B cell (primary cell): Measurements from ENCODE around the gene APPL1. TPM values are rescaled to one million over a fixed set of nuclear protein-coding genes. Genes with fewer than 3 reads are reported as not detected.
"Not testable (repeated sequence)": the region's sequence is repeated elsewhere in the genome, so short reads cannot be mapped to it uniquely, and the experiment has no call there.

Experiments
- ATAC-seq: fragments of 200-7000 bp; cut with Tn5 transposase; one replicate; pipeline ENCODE4 v1.10.0; 2021; ENCODE audit warnings: low read depth, mild to moderate bottlenecking, moderate number of reproducible peaks, moderate library complexity
- CTCF ChIA-PET: fragments of 350-600 bp; sonication (Branson Sonifier 250); formaldehyde crosslinking; loops from one replicate; lab custom pipeline; 2021; ENCODE audit warnings: antibody characterized with exemption, inconsistent platforms; lab: Charles Lee
- POLR2A ChIA-PET: fragments of 350-600 bp; sonication (Branson Sonifier 250); formaldehyde crosslinking; loops from one replicate; lab custom pipeline; 2021; ENCODE audit warnings: antibody characterized with exemption; lab: Charles Lee
- DNase-seq: peaks from one replicate; pipeline ENCODE4 v3.0.0; 2013
- H2AFZ ChIP-seq: 2 replicates; pipeline ENCODE4 v1.6.1; 2012; ENCODE audit warnings: mild to moderate bottlenecking, low read depth, low read length; ENCODE audit not compliant: insufficient read depth, poor library complexity, severe bottlenecking
- H3K27ac ChIP-seq, 2 donors: 1 replicate in 1 of 2; 2 replicates in 1 of 2; pipeline ENCODE4 v1.5.1; 2012 to 2013; ENCODE audit warnings: low read length in 2 of 2, mild to moderate bottlenecking in 2 of 2, moderate library complexity in 1 of 2
- H3K27me3 ChIP-seq, 4 experiments: fragments of 200-600 bp in 1 of 4; sonication (generic) in 1 of 4; replicated peaks in 1 of 4; 1 replicate in 2 of 4; 2 replicates in 2 of 4; pipeline versions ENCODE4 v1.6.1 to v1.7.0; 2013 to 2016; ENCODE audit warnings: low read length in 3 of 4, mild to moderate bottlenecking in 2 of 4, mixed read lengths in 1 of 4, moderate library complexity in 1 of 4; ENCODE audit not compliant: insufficient read depth in 4 of 4, control insufficient read depth in 3 of 4; ENCODE audit errors: control extremely low read depth in 1 of 4
- H3K36me3 ChIP-seq, 2 experiments: replicated peaks in 1 of 2; 1 replicate in 1 of 2; 2 replicates in 1 of 2; pipeline versions ENCODE4 v1.6.1 to v1.7.1; 2013; ENCODE audit warnings: low read length in 1 of 2; ENCODE audit not compliant: insufficient read depth in 2 of 2, control insufficient read depth in 1 of 2; ENCODE audit errors: control extremely low read depth in 1 of 2, extremely low read depth in 1 of 2
- H3K4me1 ChIP-seq, 2 donors: fragments of 200-600 bp in 1 of 2; sonication (generic) in 1 of 2; 1 replicate in 1 of 2; 2 replicates in 1 of 2; pipeline versions ENCODE4 v1.5.1 to v1.6.1; 2013 to 2017; ENCODE audit warnings: low read length in 2 of 2; ENCODE audit not compliant: control insufficient read depth in 2 of 2, insufficient read depth in 2 of 2
- H3K4me2 ChIP-seq: replicated peaks from 2 replicates; pipeline ENCODE3; 2012; ENCODE audit warnings: mild to moderate bottlenecking, low read depth, low read length; ENCODE audit not compliant: poor library complexity, severe bottlenecking
- H3K4me3 ChIP-seq, 5 experiments: fragments of 200-600 bp in 1 of 5; sonication (generic) in 1 of 5; 1 replicate in 3 of 5; 2 replicates in 2 of 5; pipeline versions ENCODE4 v1.5.1 to v1.7.0; 2011 to 2016; ENCODE audit warnings: low read length in 4 of 5, mild to moderate bottlenecking in 4 of 5, low read depth in 2 of 5, control low read depth in 1 of 5, moderate library complexity in 1 of 5; ENCODE audit not compliant: insufficient read depth in 1 of 5; ENCODE audit errors: control extremely low read depth in 1 of 5, extremely low read depth in 1 of 5
- H3K79me2 ChIP-seq: fragments of 200-600 bp; sonication (generic); one replicate; pipeline ENCODE4 v1.6.0; 2016; ENCODE audit warnings: low read length; ENCODE audit not compliant: control insufficient read depth, insufficient read depth
- H3K9ac ChIP-seq: fragments of 200-600 bp; sonication (generic); 2 replicates; pipeline ENCODE4 v1.6.1; 2017; ENCODE audit warnings: mild to moderate bottlenecking, low read length, moderate library complexity
- H3K9me3 ChIP-seq, 3 donors: one replicate each; pipeline versions ENCODE4 v1.6.1 to v1.7.1; 2013; ENCODE audit warnings: low read length in 2 of 3; ENCODE audit not compliant: control insufficient read depth in 2 of 3, insufficient read depth in 1 of 3; ENCODE audit errors: control extremely low read depth in 1 of 3
- H4K20me1 ChIP-seq: 2 replicates; pipeline ENCODE4 v1.6.0; 2012; ENCODE audit warnings: mild to moderate bottlenecking, low read length; ENCODE audit not compliant: insufficient read depth, control insufficient read depth, poor library complexity, severe bottlenecking
- H3K27ac Mint-ChIP-seq: one replicate; pipeline ENCODE4 v1.8.0; 2021; ENCODE audit warnings: mixed read lengths
- H3K27me3 Mint-ChIP-seq: one replicate; pipeline ENCODE4 v1.8.0; 2021; ENCODE audit warnings: mixed read lengths
- H3K4me1 Mint-ChIP-seq: one replicate; pipeline ENCODE4 v1.8.0; 2021; ENCODE audit warnings: mixed read lengths
- H3K4me3 Mint-ChIP-seq: one replicate; pipeline ENCODE4 v1.8.0; 2021; ENCODE audit warnings: mixed read lengths
- H3K9me3 Mint-ChIP-seq: one replicate; pipeline ENCODE4 v1.8.0; 2022; ENCODE audit warnings: mixed read lengths; ENCODE audit not compliant: insufficient read depth
- EZH2 ChIP-seq: IDR thresholded peaks from 2 replicates; pipeline ENCODE4 v1.6.1; 2012; ENCODE audit warnings: borderline replicate concordance, low read depth, mild to moderate bottlenecking, moderate library complexity, low read length; ENCODE audit not compliant: insufficient read depth, poor library complexity, severe bottlenecking
- WGBS: methylation state at CpG from one replicate; pipeline ENCODE4 v1.1.5; 2013; ENCODE audit warnings: missing lambda C conversion rate; ENCODE audit not compliant: insufficient coverage; 5-methylcytosine and 5-hydroxymethylcytosine counted together
- intact Hi-C: fragments of 100-400 bp; cut with micrococcal nuclease; formaldehyde crosslinking; loops from one replicate; pipeline ENCODE4 v1.10.0; 2022
- polyA plus RNA-seq: library from polyadenylated mRNA; depleted of rRNA; stranded (reverse); fragments of >200 nt; gene quantifications from 2 replicates; pipeline ENCODE4 v1.2.3, GENCODE V29; 2012
- total RNA-seq, 2 donors: library from RNA; stranded (reverse); fragments of 120-200 nt in 1 of 2; gene quantifications; 1 replicate in 1 of 2; 2 replicates in 1 of 2; pipeline versions ENCODE4 v1.2.3 to v1.2.4, GENCODE V29; 2013 to 2022
- TF ChIP-seq, protein P1 (sequence below): fragments of 200-600 bp; IDR thresholded peaks from one replicate; pipeline ENCODE4 v1.8.0; 2022; ENCODE audit warnings: antibody characterized with exemption, mild to moderate bottlenecking

The APPL1 gene
- total and polyA plus RNA-seq, 2 donors (not counting 1 experiment from before 2014, with no cell fraction given) = 25.5 to 69.5 TPM

DNA sequence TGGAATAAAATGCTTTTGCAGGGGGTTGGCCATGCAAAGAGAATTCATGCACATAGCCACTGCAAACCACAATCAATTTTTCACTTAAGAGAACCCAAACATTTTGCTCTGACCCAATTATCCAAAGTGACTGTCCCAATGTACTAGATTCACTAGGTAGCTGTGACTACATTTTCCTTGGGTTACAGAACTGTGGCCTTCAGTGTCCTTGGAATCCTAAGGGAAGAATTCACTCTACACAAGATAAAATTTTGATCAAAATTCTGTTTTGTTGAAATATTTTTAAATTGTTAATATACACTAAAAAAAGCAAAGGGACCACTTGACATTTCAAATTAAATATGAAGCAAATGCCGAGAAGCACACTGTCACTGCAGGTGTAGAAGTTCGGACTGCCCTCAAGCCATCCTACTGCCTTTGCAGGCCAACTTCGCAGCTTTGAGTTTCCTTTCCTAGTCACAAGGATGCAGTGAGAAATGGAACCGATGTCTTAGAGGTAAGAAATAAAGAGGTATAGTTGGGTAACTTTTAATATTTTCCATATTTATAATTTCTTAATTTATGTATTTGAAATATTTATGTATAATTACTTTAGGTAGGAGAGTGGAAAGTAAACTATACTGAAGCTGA is 65.5 kb downstream of the APPL1 start:
- CTCF ChIA-PET = no interaction called here
- no peak for DNase-seq
- TF ChIP-seq, protein P1, sequence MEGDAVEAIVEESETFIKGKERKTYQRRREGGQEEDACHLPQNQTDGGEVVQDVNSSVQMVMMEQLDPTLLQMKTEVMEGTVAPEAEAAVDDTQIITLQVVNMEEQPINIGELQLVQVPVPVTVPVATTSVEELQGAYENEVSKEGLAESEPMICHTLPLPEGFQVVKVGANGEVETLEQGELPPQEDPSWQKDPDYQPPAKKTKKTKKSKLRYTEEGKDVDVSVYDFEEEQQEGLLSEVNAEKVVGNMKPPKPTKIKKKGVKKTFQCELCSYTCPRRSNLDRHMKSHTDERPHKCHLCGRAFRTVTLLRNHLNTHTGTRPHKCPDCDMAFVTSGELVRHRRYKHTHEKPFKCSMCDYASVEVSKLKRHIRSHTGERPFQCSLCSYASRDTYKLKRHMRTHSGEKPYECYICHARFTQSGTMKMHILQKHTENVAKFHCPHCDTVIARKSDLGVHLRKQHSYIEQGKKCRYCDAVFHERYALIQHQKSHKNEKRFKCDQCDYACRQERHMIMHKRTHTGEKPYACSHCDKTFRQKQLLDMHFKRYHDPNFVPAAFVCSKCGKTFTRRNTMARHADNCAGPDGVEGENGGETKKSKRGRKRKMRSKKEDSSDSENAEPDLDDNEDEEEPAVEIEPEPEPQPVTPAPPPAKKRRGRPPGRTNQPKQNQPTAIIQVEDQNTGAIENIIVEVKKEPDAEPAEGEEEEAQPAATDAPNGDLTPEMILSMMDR = no peak
- no peak for TF ChIP-seq EZH2
- Histone ChIP-seq H3K4me1 (no peaks in the 10 kb centered on the region), H3K4me3 (no peak overlapping the region), H3K27ac (no peak overlapping the region), H3K9me3 (no peaks in the 10 kb centered on the region), H2AFZ (no peak overlapping the region), H4K20me1 (no peaks in the 10 kb centered on the region), H3K9ac (no peak overlapping the region), H3K79me2 (no peaks in the 10 kb centered on the region), H3K36me3 (no peaks in the 10 kb centered on the region), H3K4me2 (no peak overlapping the region), H3K27me3 (no peaks in the 10 kb centered on the region)
- no peak overlapping the region for H3K4me3 Mint-ChIP-seq
- no peaks in the 10 kb centered on the region for H3K4me1 Mint-ChIP-seq
- intact Hi-C loops = no loop called here
- WGBS = no CpG with 5 or more reads among the region's 4 CpGs
- no peak for ATAC-seq
- no peak overlapping the region for H3K27ac Mint-ChIP-seq
- POLR2A ChIA-PET = no interaction called here
- H3K27me3 Mint-ChIP-seq = peaks cover 21% of the 10 kb centered on the region
- H3K9me3 Mint-ChIP-seq = no peaks in the 10 kb centered on the region

DNA sequence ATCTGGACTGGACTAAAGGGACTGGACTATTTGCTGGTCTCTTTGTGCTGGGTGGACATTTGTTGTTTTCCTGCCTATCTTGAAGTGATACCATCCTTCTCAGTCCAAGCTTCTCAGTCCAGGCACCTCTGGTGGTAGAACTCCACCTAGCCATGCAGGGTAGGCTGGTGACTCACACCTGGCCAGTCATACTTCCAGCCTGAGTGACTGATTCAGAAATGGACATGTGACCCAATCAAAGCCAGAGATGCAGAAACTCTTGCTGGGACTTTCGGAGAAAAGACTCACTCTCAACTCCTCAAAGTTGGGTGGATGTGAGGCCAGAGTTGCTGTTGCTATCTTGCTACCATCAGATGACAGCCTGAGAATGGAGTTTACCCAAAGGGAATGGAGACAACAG is 70.5 kb downstream of the APPL1 start:
- H3K79me2 ChIP-seq = no peaks in the 10 kb centered on the region
- Mint-ChIP-seq H3K9me3 (no peaks in the 10 kb centered on the region), H3K4me3 (no peak overlapping the region), H3K27ac (no peak overlapping the region), H3K4me1 (no peaks in the 10 kb centered on the region), H3K27me3 (peaks cover 14% of the 10 kb centered on the region)
- H3K4me3 ChIP-seq = no peak overlapping the region
- no peak for TF ChIP-seq EZH2
- TF ChIP-seq, protein P1 = no peak
- no peaks in the 10 kb centered on the region for H3K9me3 ChIP-seq
- H3K4me2 ChIP-seq = no peak overlapping the region
- H3K36me3 ChIP-seq = no peaks in the 10 kb centered on the region
- DNase-seq (no peak), ATAC-seq (no peak)
- ChIA-PET POLR2A (no interaction called here), CTCF (no interaction called here)
- no peak overlapping the region for H3K27ac ChIP-seq
- peaks cover 0 to 7% (median 0%) of the 10 kb centered on the region in 4 experiments for H3K27me3 ChIP-seq
- intact Hi-C loops = no loop called here
- no peaks in the 10 kb centered on the region for H4K20me1 ChIP-seq
- WGBS = no CpG with 5 or more reads among the region's 1 CpG
- H2AFZ ChIP-seq = no peak overlapping the region
- no peak overlapping the region for H3K9ac ChIP-seq
- H3K4me1 ChIP-seq = no peaks in the 10 kb centered on the region

DNA sequence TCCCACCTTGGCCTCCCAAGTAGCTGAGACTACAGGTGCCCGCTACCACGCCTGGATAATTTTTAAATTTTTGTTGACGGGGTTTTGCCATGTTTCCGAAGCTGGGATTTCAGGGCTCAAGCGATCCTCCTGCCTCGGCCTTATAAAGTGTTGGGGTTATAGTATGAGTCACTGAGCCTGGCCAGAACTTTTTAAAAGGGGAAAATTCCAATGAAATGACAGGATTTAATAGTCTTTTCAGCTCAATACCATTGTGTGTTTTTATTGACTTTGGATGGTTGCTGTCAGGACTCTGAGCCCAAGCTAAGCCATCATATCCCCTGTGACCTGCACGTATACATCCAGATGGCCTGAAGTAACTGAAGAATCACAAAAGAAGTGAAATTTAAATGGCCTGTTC is 76.0 kb downstream of the APPL1 start:
- H3K4me3 ChIP-seq, H3K4me1 Mint-ChIP-seq, H3K4me1 ChIP-seq, H4K20me1 ChIP-seq, H3K9me3 Mint-ChIP-seq, H3K9me3 ChIP-seq, H3K27ac Mint-ChIP-seq, DNase-seq, H3K36me3 ChIP-seq, CTCF ChIA-PET, H3K79me2 ChIP-seq, H3K27ac ChIP-seq, H2AFZ ChIP-seq, H3K27me3 ChIP-seq, POLR2A ChIA-PET, intact Hi-C loops, H3K9ac ChIP-seq, H3K4me2 ChIP-seq, H3K4me3 Mint-ChIP-seq, ATAC-seq: not testable (repeated sequence)
- 96% methylated on average over 4 of the region's 7 CpGs for WGBS
- peaks cover 19% of the 10 kb centered on the region for H3K27me3 Mint-ChIP-seq
